Common myeloid progenitor, CD34-positive (primary cell): ENCODE data around the gene PIP4K2C.

ENCODE experiments used
- CTCF ChIA-PET: fragments of 350-600 bp; sonication (Branson Sonifier 250); formaldehyde crosslinking; loops from one replicate; lab custom pipeline; 2021; ENCODE audit warnings: antibody characterized with exemption; lab: Charles Lee
- POLR2A ChIA-PET: fragments of 350-600 bp; sonication (Branson Sonifier 250); formaldehyde crosslinking; loops from one replicate; lab custom pipeline; 2021; ENCODE audit warnings: antibody characterized with exemption; lab: Charles Lee
- DNase-seq, 3 donors: peaks; one replicate each; pipeline versions ENCODE4 v3.0.0 to v3.0.0-alpha.2; 2013
- H3K27ac ChIP-seq, 2 experiments: 1 replicate in 1 of 2; 2 replicates in 1 of 2; pipeline ENCODE4 v1.7.0; 2013; ENCODE audit warnings: inconsistent platforms in 2 of 2, low read length in 2 of 2, mild to moderate bottlenecking in 2 of 2, low read depth in 1 of 2, moderate library complexity in 1 of 2; ENCODE audit not compliant: severe bottlenecking in 2 of 2, insufficient read depth in 1 of 2, poor library complexity in 1 of 2
- H3K27me3 ChIP-seq, 5 experiments: replicated peaks in 2 of 5; 1 replicate in 3 of 5; 2 replicates in 2 of 5; pipeline versions ENCODE4 v1.6.1 to v1.7.0; 2013; ENCODE audit warnings: low read length in 4 of 5, mild to moderate bottlenecking in 2 of 5, moderate library complexity in 2 of 5, inconsistent platforms in 1 of 5; ENCODE audit not compliant: insufficient read depth in 5 of 5, control insufficient read depth in 4 of 5
- H3K36me3 ChIP-seq, 4 experiments: 1 replicate in 2 of 4; 2 replicates in 2 of 4; pipeline versions ENCODE4 v1.6.1 to v1.7.0; 2013; ENCODE audit warnings: low read length in 3 of 4, control low read depth in 1 of 4, mild to moderate bottlenecking in 1 of 4; ENCODE audit not compliant: control insufficient read depth in 4 of 4, insufficient read depth in 4 of 4
- H3K4me1 ChIP-seq, 4 experiments: 1 replicate in 3 of 4; 2 replicates in 1 of 4; pipeline versions ENCODE4 v1.6.1 to v1.7.1; 2013; ENCODE audit warnings: low read length in 3 of 4, mild to moderate bottlenecking in 3 of 4, control low read depth in 1 of 4, inconsistent platforms in 1 of 4, moderate library complexity in 1 of 4; ENCODE audit not compliant: control insufficient read depth in 4 of 4, insufficient read depth in 4 of 4; ENCODE audit errors: control extremely low read depth in 1 of 4
- H3K4me3 ChIP-seq, 7 experiments: 1 replicate in 4 of 7; 2 replicates in 3 of 7; pipeline versions ENCODE4 v1.5.1 to v1.7.0; 2013; ENCODE audit warnings: mild to moderate bottlenecking in 7 of 7, low read length in 6 of 7, moderate library complexity in 6 of 7, inconsistent platforms in 2 of 7, low read depth in 2 of 7, control low read depth in 1 of 7; ENCODE audit not compliant: insufficient read depth in 4 of 7, control insufficient read depth in 1 of 7; ENCODE audit errors: extremely low read depth in 1 of 7
- H3K9me3 ChIP-seq, 5 experiments: 1 replicate in 4 of 5; 2 replicates in 1 of 5; pipeline versions ENCODE4 v1.6.1 to v1.7.1; 2013; ENCODE audit warnings: low read length in 4 of 5, mild to moderate bottlenecking in 2 of 5, inconsistent platforms in 1 of 5, low read depth in 1 of 5, moderate library complexity in 1 of 5; ENCODE audit not compliant: control insufficient read depth in 4 of 5, insufficient read depth in 2 of 5; ENCODE audit errors: control extremely low read depth in 1 of 5
- WGBS: methylation state at CpG from one replicate; pipeline ENCODE4 v1.1.5; 2013; ENCODE audit not compliant: insufficient coverage; 5-methylcytosine and 5-hydroxymethylcytosine counted together

Gene PIP4K2C

GRCh38 chr12:57547288-57548012, 43.5 kb upstream of the PIP4K2C start:
- CTCF ChIA-PET: interaction anchor here (0.8 to 2.2 kb wide), 6 partner anchors 15 to 32 kb away, joined by 4 to 12 read pairs (median 5); no protein-coding TSS in a partner anchor
- H3K4me3 ChIP-seq: peak overlapping the region in 6 of 7 experiments; percentile 75 to 92 (median 85)
- peaks cover 0 to 4% (median 0%) of the 10 kb centered on the region in 4 experiments for H3K36me3 ChIP-seq
- DNase-seq: no peak
- POLR2A ChIA-PET: interaction anchor here (0.5 to 2.7 kb wide), 5 partner anchors 20 to 85 kb away, joined by 3 to 14 read pairs (median 9); partner anchors contain the start of genes DDIT3 and MBD6
- H3K4me1 ChIP-seq: peaks cover 0 to 38% (median 22%) of the 10 kb centered on the region in 4 experiments
- no peaks in the 10 kb centered on the region for H3K9me3 ChIP-seq
- peak overlapping the region; percentile 81 to 91 for H3K27ac ChIP-seq
- H3K27me3 ChIP-seq: peaks cover 0 to 19% (median 2%) of the 10 kb centered on the region in 5 experiments
- WGBS: no CpG with 5 or more reads among the region's 9 CpGs

DNA sequence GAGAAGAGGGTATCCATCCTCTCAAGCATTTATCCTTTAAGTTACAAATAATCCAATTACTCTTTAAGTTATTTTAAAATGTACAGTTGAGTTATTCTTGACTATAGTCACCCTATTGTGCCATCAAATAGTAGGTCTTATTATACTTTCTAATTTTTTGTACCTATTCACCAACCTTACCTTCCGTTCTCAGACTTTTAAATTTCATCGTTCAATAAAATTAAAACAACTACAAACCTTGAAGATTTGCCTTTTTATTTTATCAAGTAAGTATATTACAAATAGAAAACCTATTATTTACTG, 43.0 kb upstream of the PIP4K2C start:
- CTCF ChIA-PET: no interaction called here
- Histone ChIP-seq H3K9me3 (no peaks in the 10 kb centered on the region), H3K36me3 (peaks cover 0 to 4% (median 0%) of the 10 kb centered on the region in 4 experiments), H3K4me3 (no peak overlapping the region), H3K27me3 (peaks cover 0 to 21% (median 2%) of the 10 kb centered on the region in 5 experiments), H3K27ac (no peak overlapping the region), H3K4me1 (peaks cover 0 to 37% (median 22%) of the 10 kb centered on the region in 4 experiments)
- POLR2A ChIA-PET: no interaction called here
- DNase-seq: no peak
- no CpG with 5 or more reads among the region's 2 CpGs for WGBS

GRCh38 chr12:57548488-57548887, 42.5 kb upstream of the PIP4K2C start:
- 55% methylated on average over 2 of the region's 2 CpGs for WGBS
- no peak for DNase-seq
- Histone ChIP-seq H3K4me3 (no peak overlapping the region), H3K27me3 (peaks cover 0 to 26% (median 6%) of the 10 kb centered on the region in 5 experiments), H3K4me1 (peaks cover 0 to 34% (median 19%) of the 10 kb centered on the region in 4 experiments), H3K27ac (no peak overlapping the region), H3K9me3 (no peaks in the 10 kb centered on the region), H3K36me3 (peaks cover 0 to 4% (median 0%) of the 10 kb centered on the region in 4 experiments)
- POLR2A ChIA-PET: no interaction called here
- CTCF ChIA-PET: no interaction called here

- no peaks in the 10 kb centered on the region for H3K9me3 ChIP-seq
- DNase-seq: no peak
- H3K36me3 ChIP-seq: peaks cover 0 to 4% (median 0%) of the 10 kb centered on the region in 4 experiments
- H3K4me1 ChIP-seq: peaks cover 0 to 28% (median 14%) of the 10 kb centered on the region in 4 experiments
- CTCF ChIA-PET: no interaction called here
- WGBS: 94% methylated on average over 4 of the region's 13 CpGs
- peaks cover 0 to 32% (median 6%) of the 10 kb centered on the region in 5 experiments for H3K27me3 ChIP-seq
- peak overlapping the region in 4 of 7 experiments; percentile 65 to 79 (median 74) for H3K4me3 ChIP-seq
- H3K27ac ChIP-seq: no peak overlapping the region
- POLR2A ChIA-PET: no interaction called here
Observed at GRCh38 chr12:57549203-57549908, 41.6 kb upstream of the PIP4K2C start.

DNA sequence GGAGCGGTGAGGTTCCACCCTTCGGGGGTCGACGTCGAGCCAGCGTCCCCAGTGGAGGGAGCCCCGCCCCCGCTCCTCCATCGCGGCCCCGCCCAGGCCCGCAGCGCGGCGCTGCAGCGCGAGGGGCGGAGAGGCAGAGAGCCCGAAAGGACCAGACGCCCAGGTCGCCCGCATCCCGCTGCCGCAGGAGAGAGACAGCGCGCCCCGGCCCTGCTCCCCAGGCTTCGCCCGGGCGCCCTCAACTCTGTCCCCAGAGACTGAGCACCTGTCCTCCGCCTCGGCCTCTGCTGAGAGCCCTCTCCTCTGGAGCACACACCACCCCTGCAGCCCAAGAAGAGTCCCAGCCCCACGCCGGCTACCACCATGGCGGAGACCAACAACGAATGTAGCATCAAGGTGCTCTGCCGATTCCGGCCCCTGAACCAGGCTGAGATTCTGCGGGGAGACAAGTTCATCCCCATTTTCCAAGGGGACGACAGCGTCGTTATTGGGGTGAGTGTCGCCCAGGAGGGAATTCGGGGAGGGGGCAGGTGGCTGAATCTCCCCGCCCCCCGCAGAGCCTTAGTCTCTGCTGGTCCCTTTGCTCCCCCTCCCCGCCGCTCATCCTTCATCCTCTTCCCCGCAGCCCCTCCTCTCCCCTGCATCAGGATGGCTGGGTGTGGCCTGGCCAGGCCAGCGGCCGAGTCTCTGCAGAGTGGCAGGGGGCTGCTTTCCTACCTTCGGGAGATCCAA, 40.9 kb upstream of the PIP4K2C start, which contains the start of gene KIF5A:
KIF5A (plus strand) TSS at position 136 of the 732 bp plus-strand sequence; CDS start at position 364, 228 bp downstream.
- no peaks in the 10 kb centered on the region for H3K9me3 ChIP-seq
- H3K36me3 ChIP-seq: no peaks in the 10 kb centered on the region
- no peak within 1 kb of the TSS for H3K27ac ChIP-seq
- ChIA-PET CTCF (no interaction called here), POLR2A (no interaction called here)
- peaks cover 0 to 28% (median 14%) of the 10 kb centered on the region in 4 experiments for H3K4me1 ChIP-seq
- peak within 1 kb of the TSS in 6 of 7 experiments; percentile 25 to 79 (median 69) for H3K4me3 ChIP-seq
- H3K27me3 ChIP-seq: peaks cover 0 to 32% (median 6%) of the 10 kb centered on the region in 5 experiments
- DNase-seq: peak; percentile 25 to 55 (median 44)
- 5% methylated on average over 44 of the region's 52 CpGs for WGBS

- Histone ChIP-seq H3K4me1 (peaks cover 0 to 24% (median 10%) of the 10 kb centered on the region in 4 experiments), H3K36me3 (no peaks in the 10 kb centered on the region), H3K27me3 (peaks cover 0 to 32% (median 6%) of the 10 kb centered on the region in 5 experiments), H3K27ac (no peak overlapping the region), H3K4me3 (peak overlapping the region in 4 of 7 experiments; percentile 65 to 79 (median 74)), H3K9me3 (no peaks in the 10 kb centered on the region)
- ChIA-PET POLR2A (no interaction called here), CTCF (interaction anchor here (2.6 kb wide), 1 partner anchor 34 kb away, joined by 12 read pairs; no protein-coding TSS in a partner anchor)
- WGBS: 38% methylated on average over 3 of the region's 7 CpGs
- no peak for DNase-seq
Observed at GRCh38 chr12:57550641-57551549, 40.1 kb upstream of the PIP4K2C start.
